Stimulated activated CD8-positive, alpha-beta memory T cell treated with anti-CD3 and anti-CD28 coated beads, Interleukin-4, amount 100 ng/mL, for 48 hours (primary cell): ENCODE results near the gene HSF5.

Source experiments
- DNase-seq: peaks from one replicate; pipeline ENCODE4 v3.0.0-alpha.2; 2020

The HSF5 gene

GRCh38 chr17:58480090-58480489 is 8.1 kb downstream of the HSF5 start:
- DNase-seq: no peak

GRCh38 chr17:58476812-58477211 is 11.4 kb downstream of the HSF5 start:
- no peak for DNase-seq

- DNase-seq: no peak
Observed at GRCh38 chr17:58475985-58476384, 12.2 kb downstream of the HSF5 start.

GRCh38 chr17:58470356-58470755 is 17.9 kb downstream of the HSF5 start:
- no peak for DNase-seq

GRCh38 chr17:58468944-58469343 is 19.3 kb downstream of the HSF5 start:
- DNase-seq: no peak

GRCh38 chr17:58455491-58455890 is 32.7 kb downstream of the HSF5 start:
- DNase-seq: no peak

GRCh38 chr17:58452738-58453137 is 35.5 kb downstream of the HSF5 start:
- DNase-seq: no peak

- peak; percentile 80 for DNase-seq
Observed at GRCh38 chr17:58447039-58447975, 40.9 kb downstream of the HSF5 start.

GRCh38 chr17:58446086-58446485 is 42.1 kb downstream of the HSF5 start:
- no peak for DNase-seq

GRCh38 chr17:58436805-58437239 is 51.4 kb downstream of the HSF5 start:
- no peak for DNase-seq

GRCh38 chr17:58436245-58436644 is 52.0 kb downstream of the HSF5 start:
- no peak for DNase-seq

GRCh38 chr17:58432806-58433573 is 55.2 kb downstream of the HSF5 start:
- no peak for DNase-seq

GRCh38 chr17:58427807-58428206 is 60.4 kb downstream of the HSF5 start:
- DNase-seq: no peak

- DNase-seq: no peak
Observed at GRCh38 chr17:58421711-58422110, 66.5 kb downstream of the HSF5 start.

GRCh38 chr17:58420827-58421226 is 67.4 kb downstream of the HSF5 start:
- no peak for DNase-seq

GRCh38 chr17:58417300-58418092 is 70.7 kb downstream of the HSF5 start, which contains the start of gene RNF43:
TSS of gene RNF43 (minus strand) at chr17:58417534. CDS start at chr17:58415577, 1,957 bp downstream.
- peak; percentile 88 for DNase-seq

- DNase-seq: no peak
Observed at GRCh38 chr17:58416937-58417299, 71.3 kb downstream of the HSF5 start.

- no peak for DNase-seq
Observed at GRCh38 chr17:58416396-58416795, 71.8 kb downstream of the HSF5 start.

GRCh38 chr17:58415371-58416055 is 72.7 kb downstream of the HSF5 start:
- no peak for DNase-seq

- no peak for DNase-seq
Observed at GRCh38 chr17:58414596-58414997, 73.6 kb downstream of the HSF5 start.

GRCh38 chr17:58413684-58414083 is 74.5 kb downstream of the HSF5 start:
- DNase-seq: no peak

GRCh38 chr17:58412961-58413586 is 75.1 kb downstream of the HSF5 start:
- no peak for DNase-seq
